Peyer's patch (tissue), 4 donors: ENCODE measurements around the gene CENPV.

Experiments
- POLR2A ChIP-seq, 2 donors: fragments of 450-650 bp; IDR thresholded peaks; one replicate each; pipeline ENCODE4 v1.5.1; 2017; ENCODE audit warnings: antibody characterized with exemption in 2 of 2, mild to moderate bottlenecking in 2 of 2, moderate library complexity in 2 of 2
- TF ChIP-seq, protein P1 (sequence below), 6 experiments: fragments of 450-650 bp in 4 of 6; fragments of 200-600 bp in 2 of 6; sonication (generic) in 1 of 6; IDR thresholded peaks; one replicate each; pipeline ENCODE4 v1.5.1; 2017 to 2019; ENCODE audit warnings: antibody characterized with exemption in 6 of 6, mild to moderate bottlenecking in 3 of 6, moderate library complexity in 1 of 6

GRCh38 chr17:16343569-16343968, 9.7 kb downstream of the CENPV start:
- TF ChIP-seq, protein P1, sequence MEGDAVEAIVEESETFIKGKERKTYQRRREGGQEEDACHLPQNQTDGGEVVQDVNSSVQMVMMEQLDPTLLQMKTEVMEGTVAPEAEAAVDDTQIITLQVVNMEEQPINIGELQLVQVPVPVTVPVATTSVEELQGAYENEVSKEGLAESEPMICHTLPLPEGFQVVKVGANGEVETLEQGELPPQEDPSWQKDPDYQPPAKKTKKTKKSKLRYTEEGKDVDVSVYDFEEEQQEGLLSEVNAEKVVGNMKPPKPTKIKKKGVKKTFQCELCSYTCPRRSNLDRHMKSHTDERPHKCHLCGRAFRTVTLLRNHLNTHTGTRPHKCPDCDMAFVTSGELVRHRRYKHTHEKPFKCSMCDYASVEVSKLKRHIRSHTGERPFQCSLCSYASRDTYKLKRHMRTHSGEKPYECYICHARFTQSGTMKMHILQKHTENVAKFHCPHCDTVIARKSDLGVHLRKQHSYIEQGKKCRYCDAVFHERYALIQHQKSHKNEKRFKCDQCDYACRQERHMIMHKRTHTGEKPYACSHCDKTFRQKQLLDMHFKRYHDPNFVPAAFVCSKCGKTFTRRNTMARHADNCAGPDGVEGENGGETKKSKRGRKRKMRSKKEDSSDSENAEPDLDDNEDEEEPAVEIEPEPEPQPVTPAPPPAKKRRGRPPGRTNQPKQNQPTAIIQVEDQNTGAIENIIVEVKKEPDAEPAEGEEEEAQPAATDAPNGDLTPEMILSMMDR (IDR thresholded peaks at IDR 0.05) = no peak
- TF ChIP-seq POLR2A (IDR thresholded peaks at IDR 0.05) = no peak
